Endothelial cell (in vitro differentiated cells): ENCODE data around the gene RPP30. TPM values are rescaled to one million over a fixed set of nuclear protein-coding genes. Genes with fewer than 3 reads are reported as not detected.

Source experiments
- DNase-seq: peaks from one replicate; pipeline ENCODE4 v3.0.0; 2021; ENCODE audit warnings: low spot score
- H3K27ac Mint-ChIP-seq: one replicate; pipeline ENCODE4 v1.8.0; 2021; ENCODE audit warnings: mixed read lengths, inconsistent platforms; ENCODE audit not compliant: unreplicated experiment
- H3K27me3 Mint-ChIP-seq: one replicate; pipeline ENCODE4 v1.8.0; 2021; ENCODE audit warnings: mild to moderate bottlenecking, moderate library complexity, mixed read lengths, inconsistent platforms; ENCODE audit not compliant: unreplicated experiment
- H3K36me3 Mint-ChIP-seq: one replicate; pipeline ENCODE4 v1.8.0; 2021; ENCODE audit warnings: mild to moderate bottlenecking, low read depth, mixed read lengths, inconsistent platforms; ENCODE audit not compliant: unreplicated experiment
- H3K4me1 Mint-ChIP-seq: one replicate; pipeline ENCODE4 v1.8.0; 2021; ENCODE audit warnings: mild to moderate bottlenecking, mixed read lengths, inconsistent platforms; ENCODE audit not compliant: unreplicated experiment
- H3K4me3 Mint-ChIP-seq: one replicate; pipeline ENCODE4 v1.8.0; 2021; ENCODE audit warnings: mild to moderate bottlenecking, mixed read lengths, inconsistent platforms; ENCODE audit not compliant: unreplicated experiment
- H3K9me3 Mint-ChIP-seq: one replicate; pipeline ENCODE4 v1.8.0; 2021; ENCODE audit warnings: mixed read lengths, inconsistent platforms; ENCODE audit not compliant: unreplicated experiment
- CTCF ChIP-seq: fragments of 200-600 bp; sonication (generic); IDR thresholded peaks from one replicate; pipeline ENCODE4 v1.5.0; 2021; ENCODE audit warnings: antibody characterized with exemption; ENCODE audit not compliant: unreplicated experiment
- total RNA-seq: library from RNA; stranded (reverse); fragmentation: NEBNext Ultra II Directional; extraction: Animal tissue kit (Norgen Biotek cat#: 25700); gene quantifications from one replicate; pipeline ENCODE4 v1.2.1, GENCODE V29; 2021; ENCODE audit not compliant: unreplicated experiment

The RPP30 gene
- total RNA-seq, 1 donor from 2014 or later = 53.0 TPM

GRCh38 chr10:90920986-90921666, 49.4 kb downstream of the RPP30 start, which contains the start of gene ANKRD1:
Gene ANKRD1 (minus strand): TSS chr10:90921087. CDS start chr10:90921027, 60 bp downstream.
- DNase-seq = no peak
- TF ChIP-seq CTCF = no peak
- peaks cover 7% of the 10 kb centered on the region for H3K27me3 Mint-ChIP-seq
- no peaks in the 10 kb centered on the region for H3K36me3 Mint-ChIP-seq
- H3K27ac Mint-ChIP-seq = no peak within 1 kb of the TSS
- no peak within 1 kb of the TSS for H3K4me3 Mint-ChIP-seq
- H3K4me1 Mint-ChIP-seq = peaks cover 10% of the 10 kb centered on the region
- no peaks in the 10 kb centered on the region for H3K9me3 Mint-ChIP-seq

GRCh38 chr10:90921906-90922305, 50.1 kb downstream of the RPP30 start:
- no peak for TF ChIP-seq CTCF

GRCh38 chr10:90923111-90923731, 51.4 kb downstream of the RPP30 start:
- Mint-ChIP-seq H3K4me3 (no peak overlapping the region), H3K9me3 (no peaks in the 10 kb centered on the region), H3K27me3 (peaks cover 8% of the 10 kb centered on the region), H3K36me3 (no peaks in the 10 kb centered on the region), H3K4me1 (peaks cover 10% of the 10 kb centered on the region), H3K27ac (no peak overlapping the region)
- no peak for DNase-seq
- no peak for TF ChIP-seq CTCF

More at GRCh38 chr10:90921906-90922305, 50.1 kb downstream of the RPP30 start:
- no peak for DNase-seq
- Mint-ChIP-seq H3K27me3 (peaks cover 3% of the 10 kb centered on the region), H3K36me3 (no peaks in the 10 kb centered on the region), H3K4me3 (no peak overlapping the region), H3K27ac (no peak overlapping the region), H3K9me3 (no peaks in the 10 kb centered on the region), H3K4me1 (peaks cover 10% of the 10 kb centered on the region)

GRCh38 chr10:90924552-90924951, 52.8 kb downstream of the RPP30 start:
- Mint-ChIP-seq H3K27me3 (peaks cover 8% of the 10 kb centered on the region), H3K27ac (no peak overlapping the region)

More at GRCh38 chr10:90924552-90924951, 52.8 kb downstream of the RPP30 start:
- no peak for TF ChIP-seq CTCF
- DNase-seq = no peak
- H3K9me3 Mint-ChIP-seq = no peaks in the 10 kb centered on the region
- H3K4me3 Mint-ChIP-seq = no peak overlapping the region
- H3K36me3 Mint-ChIP-seq = no peaks in the 10 kb centered on the region
- H3K4me1 Mint-ChIP-seq = peaks cover 10% of the 10 kb centered on the region
